GM19023 (cell line): ENCODE data around the gene AHNAK.
"Not testable (repeated sequence)": the region's sequence is repeated elsewhere in the genome, so short reads cannot be mapped to it uniquely, and the experiment has no call there.

ENCODE experiments used
- ATAC-seq: cut with Tn5 transposase; IDR thresholded peaks from one replicate; pipeline ENCODE4 v1.9.1; 2021; ENCODE audit warnings: mild to moderate bottlenecking, moderate library complexity; ENCODE audit not compliant: unreplicated experiment

Gene AHNAK

GRCh38 chr11:62553839-62554361, 7.3 kb upstream of the AHNAK start:
- no peak for ATAC-seq

GRCh38 chr11:62553080-62553838, 6.7 kb upstream of the AHNAK start:
- no peak for ATAC-seq

- ATAC-seq = no peak
Measured at GRCh38 chr11:62552485-62553079, 6.0 kb upstream of the AHNAK start.

- ATAC-seq = not testable (repeated sequence)
Measured at GRCh38 chr11:62550478-62550877, 3.9 kb upstream of the AHNAK start.

DNA sequence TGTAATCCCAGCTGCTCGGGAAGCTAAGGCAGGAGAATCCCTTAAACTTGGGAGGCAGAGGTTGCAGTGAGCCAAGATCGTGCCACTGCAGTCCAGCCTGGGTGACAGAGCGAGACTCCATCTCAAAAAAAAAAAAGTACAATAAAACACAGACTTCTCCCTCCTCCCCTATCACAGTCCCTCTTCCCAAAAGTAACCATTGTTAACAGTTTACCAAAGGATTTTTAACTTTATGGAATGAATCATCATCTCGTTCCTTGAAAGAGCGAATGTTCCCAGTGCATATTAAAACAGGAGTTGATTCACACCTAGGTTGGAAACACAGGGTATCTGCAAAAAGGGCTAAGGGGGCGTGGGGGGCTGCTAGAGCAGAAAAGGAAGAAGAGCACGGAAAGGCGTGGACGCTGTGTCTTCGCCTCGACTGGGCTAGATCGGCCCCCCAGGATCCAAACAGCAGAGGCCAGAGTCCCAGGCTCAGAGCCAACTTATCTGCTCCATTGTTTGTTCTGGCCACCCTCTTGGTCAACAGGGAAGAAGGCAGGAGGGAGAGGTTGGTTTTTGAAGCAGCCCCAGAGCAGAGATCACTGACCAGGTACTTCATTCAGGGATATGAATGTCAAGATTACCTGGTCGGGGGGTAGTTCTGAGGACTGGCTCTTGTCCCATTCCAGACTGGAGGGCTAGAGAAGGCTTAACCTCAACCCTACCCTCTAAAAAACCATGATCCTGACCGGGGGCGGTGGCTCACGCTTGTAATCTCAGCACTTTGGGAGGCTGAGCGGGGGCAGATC, 2.1 kb upstream of the AHNAK start:
- ATAC-seq = no peak

DNA sequence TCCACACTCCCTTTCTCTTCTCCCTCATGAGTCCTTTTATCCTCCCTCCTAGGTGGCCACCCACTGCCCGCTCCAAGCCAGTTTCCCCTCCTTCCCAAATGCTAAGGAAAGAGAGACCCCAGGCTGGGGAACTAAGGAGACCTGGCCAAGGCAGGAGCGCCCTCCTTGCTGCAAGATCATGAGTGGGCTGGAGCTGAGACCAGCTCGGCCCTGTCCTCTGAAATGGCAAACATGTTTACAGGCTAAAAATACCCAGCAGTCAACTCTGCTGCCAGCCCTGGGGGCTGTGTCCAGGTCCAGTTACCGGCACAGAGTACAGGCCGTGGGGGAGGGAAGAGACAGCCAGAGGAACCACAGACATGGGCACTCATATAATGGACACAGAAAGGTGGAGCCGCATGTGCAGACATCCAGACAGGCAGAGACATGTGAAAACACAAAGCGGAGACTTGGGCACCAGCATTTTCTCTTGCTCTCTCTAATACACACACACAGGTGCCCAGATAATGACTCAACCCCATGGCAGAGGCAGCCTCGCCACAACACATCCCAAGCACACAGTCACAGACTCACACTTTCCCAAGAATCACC, 1.2 kb upstream of the AHNAK start:
- no peak for ATAC-seq

- ATAC-seq = no peak
Measured at GRCh38 chr11:62546929-62547625, 471 bp upstream of the AHNAK start.

- ATAC-seq = no peak
Measured at GRCh38 chr11:62545437-62546243, 966 bp downstream of the AHNAK start.

DNA sequence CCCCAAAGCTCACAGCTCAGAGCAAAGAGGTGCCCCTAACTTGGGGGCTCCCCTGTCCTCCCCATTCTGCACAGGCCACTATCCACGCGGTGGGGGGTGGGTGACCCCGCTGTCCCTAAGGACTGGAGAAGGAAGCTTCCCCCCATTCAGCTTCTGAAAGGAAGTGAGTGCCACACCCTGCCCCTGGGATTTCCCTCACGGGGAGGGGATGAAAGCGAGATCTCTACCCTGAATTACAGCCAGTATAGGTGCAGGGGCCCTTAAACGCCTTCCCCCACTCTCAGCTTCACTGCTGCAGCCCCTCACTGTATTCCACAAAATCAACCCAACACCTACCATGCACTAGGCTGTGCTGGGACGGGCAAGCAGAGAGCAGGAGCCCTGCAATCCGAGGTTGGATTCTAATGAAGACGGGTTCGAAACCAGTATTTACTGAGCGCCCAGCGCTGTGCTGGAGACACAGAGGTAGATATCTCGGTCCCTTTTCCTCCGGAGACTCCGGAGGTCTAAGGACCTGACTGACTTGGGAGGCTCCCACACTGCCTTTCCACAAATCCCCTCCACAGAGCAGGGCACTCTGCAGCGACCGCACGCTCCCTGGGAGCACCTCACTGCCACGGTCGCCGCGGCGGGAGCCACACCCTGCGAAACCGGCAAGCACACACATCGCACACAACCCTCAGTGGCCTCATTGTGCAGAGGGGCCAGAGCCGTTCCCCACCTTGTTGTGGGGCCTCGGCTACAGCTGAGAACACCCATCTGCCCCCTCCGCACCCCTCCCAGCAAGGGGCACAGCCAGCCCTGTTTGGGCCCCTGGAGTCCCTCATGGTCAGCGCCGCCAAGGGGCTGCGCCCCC, 1.8 kb downstream of the AHNAK start:
- no peak for ATAC-seq

DNA sequence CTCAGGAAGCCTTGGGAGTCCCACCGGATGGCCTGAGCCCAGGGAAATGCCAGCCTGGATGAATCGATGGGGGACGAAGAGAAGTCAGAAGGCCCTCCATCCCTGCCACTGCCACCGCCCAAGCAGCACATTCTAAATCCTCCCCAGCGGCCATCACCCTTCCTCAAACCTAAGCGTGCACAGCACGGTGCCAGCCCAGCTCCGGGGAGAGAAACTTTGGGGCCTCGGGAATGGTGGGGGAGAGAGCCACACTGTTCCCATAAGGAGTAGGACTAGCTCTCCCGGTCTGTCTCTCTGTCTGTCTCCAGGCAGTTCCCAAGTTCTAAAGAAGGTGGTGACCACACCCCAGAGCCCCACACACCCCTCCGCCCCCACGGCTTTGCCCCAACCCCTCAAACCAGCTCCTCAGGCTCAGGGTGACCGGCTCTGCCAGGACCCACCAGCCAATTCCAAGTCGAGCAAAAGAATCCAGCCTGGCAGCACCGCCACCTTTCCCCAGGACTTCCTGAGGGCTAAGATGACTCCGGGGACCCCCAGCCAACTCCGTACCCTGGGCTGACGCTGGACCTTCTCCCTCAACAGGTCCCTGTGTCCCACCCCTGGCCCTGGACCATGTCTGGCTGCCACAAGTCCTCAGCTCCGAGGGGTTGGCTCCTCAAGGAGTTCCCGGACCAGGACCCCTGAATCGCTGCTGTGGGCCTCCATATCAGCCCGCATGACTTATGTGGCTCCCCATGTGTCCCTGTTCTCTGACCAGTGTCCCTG, 2.7 kb downstream of the AHNAK start:
- no peak for ATAC-seq

- no peak for ATAC-seq
Measured at GRCh38 chr11:62542750-62543567, 3.6 kb downstream of the AHNAK start.

GRCh38 chr11:62542111-62542745, 4.4 kb downstream of the AHNAK start:
- ATAC-seq = no peak

DNA sequence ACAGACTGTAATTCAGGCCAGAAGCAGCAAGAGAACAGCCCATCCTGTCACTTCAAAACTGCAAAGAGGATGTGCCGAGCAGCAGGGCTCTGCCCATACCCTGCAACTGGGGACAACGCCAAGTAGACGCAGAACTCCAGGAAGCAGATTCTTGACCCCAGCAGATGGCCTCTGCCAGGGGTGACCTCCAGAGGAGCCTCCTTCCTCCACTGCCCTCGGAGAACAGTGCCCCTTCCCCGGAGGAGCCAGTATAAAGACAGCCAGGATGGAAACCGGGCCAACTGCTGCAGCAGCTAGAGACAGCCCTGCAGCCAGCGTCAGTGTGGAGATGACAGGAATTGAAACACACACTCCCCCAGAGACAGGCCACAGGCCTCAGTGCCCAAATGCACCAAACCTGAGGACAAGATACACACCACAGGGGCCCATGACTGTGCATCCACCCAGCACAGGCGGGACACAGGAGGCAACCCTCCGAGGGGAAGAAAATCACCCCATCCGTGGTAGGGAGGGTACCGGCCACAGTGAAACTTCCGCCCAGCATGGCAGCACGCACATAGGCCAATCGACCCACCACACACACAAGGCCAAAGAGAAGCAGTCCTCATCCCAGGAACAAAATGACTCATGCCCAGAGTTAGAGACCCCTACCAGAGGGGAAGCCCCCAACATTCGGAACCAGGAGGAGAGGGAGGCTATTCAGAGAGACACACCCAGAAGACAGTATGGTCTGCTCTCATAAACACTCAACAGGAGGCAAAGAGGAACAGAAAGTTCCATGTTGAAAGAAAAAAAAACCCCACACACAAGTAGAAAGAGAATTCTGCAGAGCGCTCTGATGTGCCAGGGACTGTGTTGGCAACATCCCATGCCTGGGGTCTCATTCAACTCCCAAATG, 5.6 kb downstream of the AHNAK start:
- ATAC-seq = peak; percentile 61

- ATAC-seq = no peak
Measured at GRCh38 chr11:62539238-62539925, 7.2 kb downstream of the AHNAK start.
